ENCODE results near the gene TMEM132A. TPM values are rescaled to one million over a fixed set of nuclear protein-coding genes. Genes with fewer than 3 reads are reported as not detected.
A peak's percentile ranks its signal among the peaks of the same experiment; 100 is the strongest.

Gene TMEM132A, protein sequence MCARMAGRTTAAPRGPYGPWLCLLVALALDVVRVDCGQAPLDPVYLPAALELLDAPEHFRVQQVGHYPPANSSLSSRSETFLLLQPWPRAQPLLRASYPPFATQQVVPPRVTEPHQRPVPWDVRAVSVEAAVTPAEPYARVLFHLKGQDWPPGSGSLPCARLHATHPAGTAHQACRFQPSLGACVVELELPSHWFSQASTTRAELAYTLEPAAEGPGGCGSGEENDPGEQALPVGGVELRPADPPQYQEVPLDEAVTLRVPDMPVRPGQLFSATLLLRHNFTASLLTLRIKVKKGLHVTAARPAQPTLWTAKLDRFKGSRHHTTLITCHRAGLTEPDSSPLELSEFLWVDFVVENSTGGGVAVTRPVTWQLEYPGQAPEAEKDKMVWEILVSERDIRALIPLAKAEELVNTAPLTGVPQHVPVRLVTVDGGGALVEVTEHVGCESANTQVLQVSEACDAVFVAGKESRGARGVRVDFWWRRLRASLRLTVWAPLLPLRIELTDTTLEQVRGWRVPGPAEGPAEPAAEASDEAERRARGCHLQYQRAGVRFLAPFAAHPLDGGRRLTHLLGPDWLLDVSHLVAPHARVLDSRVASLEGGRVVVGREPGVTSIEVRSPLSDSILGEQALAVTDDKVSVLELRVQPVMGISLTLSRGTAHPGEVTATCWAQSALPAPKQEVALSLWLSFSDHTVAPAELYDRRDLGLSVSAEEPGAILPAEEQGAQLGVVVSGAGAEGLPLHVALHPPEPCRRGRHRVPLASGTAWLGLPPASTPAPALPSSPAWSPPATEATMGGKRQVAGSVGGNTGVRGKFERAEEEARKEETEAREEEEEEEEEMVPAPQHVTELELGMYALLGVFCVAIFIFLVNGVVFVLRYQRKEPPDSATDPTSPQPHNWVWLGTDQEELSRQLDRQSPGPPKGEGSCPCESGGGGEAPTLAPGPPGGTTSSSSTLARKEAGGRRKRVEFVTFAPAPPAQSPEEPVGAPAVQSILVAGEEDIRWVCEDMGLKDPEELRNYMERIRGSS
- total RNA-seq = 10 to 100 TPM in 1 of 3 donors, 1 to 10 TPM in 2; 2.9 to 11.0 (median 8.5) TPM

DNA sequence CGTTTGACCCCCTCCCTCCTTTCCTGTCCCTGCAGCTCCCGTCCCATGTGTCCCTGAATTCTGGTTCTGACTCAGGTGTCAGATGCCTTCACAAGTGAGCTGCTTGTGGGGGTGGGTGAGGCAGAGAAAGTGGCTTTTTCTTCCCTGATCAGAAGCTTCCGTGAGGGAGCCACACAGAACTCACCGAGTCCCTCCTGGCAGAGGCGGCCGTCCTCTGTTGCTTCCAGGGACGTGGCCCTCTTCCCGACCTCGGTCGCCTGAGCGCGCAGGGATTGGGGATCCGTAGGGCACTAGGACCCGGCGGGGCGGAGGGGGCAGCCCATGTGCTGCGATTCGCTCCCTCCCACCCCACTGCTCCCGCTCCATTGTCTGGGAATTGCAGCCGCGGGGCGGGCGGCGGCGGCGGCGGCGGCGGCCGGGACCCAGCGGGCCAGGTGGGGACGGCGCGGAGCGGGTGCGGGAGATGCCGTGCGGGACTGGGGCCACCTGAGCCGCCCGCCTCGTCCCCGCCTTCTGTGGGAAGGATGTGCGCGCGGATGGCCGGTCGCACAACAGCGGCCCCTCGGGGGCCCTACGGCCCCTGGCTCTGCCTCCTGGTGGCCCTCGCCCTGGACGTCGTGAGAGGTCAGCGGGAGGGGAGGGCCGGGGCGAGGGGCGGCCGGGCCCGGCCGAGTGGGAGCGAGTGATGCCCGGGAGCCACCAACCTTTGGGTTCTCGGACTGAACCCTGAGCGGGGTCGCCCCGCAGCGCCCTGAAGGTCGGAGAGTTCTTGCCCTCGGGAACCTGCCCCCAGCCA is at the start of gene TMEM132A:
Gene TMEM132A (plus strand): TSS at position 351 of the 796 bp plus-strand sequence. CDS start 174 bp downstream, at position 525.
- peak in 1 of 2 donors; percentile 70 for DNase-seq (ENCODE audit: low spot score in 2 of 2)
- Histone ChIP-seq H3K4me3 (peak within 1 kb of the TSS; percentile 48 to 79 (median 72)), H3K4me1 (no peaks in the 10 kb centered on the region), H3K27ac (no peak within 1 kb of the TSS), H3K27me3 (no peaks in the 10 kb centered on the region), H3K9me3 (no peaks in the 10 kb centered on the region), H3K36me3 (peaks cover 15% of the 10 kb centered on the region)
- TF ChIP-seq POLR2A (IDR thresholded peaks at IDR 0.05) (no peak), POLR2AphosphoS5 (IDR thresholded peaks at IDR 0.05) (no peak)
- TF ChIP-seq, protein P1, sequence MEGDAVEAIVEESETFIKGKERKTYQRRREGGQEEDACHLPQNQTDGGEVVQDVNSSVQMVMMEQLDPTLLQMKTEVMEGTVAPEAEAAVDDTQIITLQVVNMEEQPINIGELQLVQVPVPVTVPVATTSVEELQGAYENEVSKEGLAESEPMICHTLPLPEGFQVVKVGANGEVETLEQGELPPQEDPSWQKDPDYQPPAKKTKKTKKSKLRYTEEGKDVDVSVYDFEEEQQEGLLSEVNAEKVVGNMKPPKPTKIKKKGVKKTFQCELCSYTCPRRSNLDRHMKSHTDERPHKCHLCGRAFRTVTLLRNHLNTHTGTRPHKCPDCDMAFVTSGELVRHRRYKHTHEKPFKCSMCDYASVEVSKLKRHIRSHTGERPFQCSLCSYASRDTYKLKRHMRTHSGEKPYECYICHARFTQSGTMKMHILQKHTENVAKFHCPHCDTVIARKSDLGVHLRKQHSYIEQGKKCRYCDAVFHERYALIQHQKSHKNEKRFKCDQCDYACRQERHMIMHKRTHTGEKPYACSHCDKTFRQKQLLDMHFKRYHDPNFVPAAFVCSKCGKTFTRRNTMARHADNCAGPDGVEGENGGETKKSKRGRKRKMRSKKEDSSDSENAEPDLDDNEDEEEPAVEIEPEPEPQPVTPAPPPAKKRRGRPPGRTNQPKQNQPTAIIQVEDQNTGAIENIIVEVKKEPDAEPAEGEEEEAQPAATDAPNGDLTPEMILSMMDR (IDR thresholded peaks at IDR 0.05) = no peak
- intact Hi-C loops (cut with DNase I; ENCODE audit: low total_unique reads) = no loop called here

DNA sequence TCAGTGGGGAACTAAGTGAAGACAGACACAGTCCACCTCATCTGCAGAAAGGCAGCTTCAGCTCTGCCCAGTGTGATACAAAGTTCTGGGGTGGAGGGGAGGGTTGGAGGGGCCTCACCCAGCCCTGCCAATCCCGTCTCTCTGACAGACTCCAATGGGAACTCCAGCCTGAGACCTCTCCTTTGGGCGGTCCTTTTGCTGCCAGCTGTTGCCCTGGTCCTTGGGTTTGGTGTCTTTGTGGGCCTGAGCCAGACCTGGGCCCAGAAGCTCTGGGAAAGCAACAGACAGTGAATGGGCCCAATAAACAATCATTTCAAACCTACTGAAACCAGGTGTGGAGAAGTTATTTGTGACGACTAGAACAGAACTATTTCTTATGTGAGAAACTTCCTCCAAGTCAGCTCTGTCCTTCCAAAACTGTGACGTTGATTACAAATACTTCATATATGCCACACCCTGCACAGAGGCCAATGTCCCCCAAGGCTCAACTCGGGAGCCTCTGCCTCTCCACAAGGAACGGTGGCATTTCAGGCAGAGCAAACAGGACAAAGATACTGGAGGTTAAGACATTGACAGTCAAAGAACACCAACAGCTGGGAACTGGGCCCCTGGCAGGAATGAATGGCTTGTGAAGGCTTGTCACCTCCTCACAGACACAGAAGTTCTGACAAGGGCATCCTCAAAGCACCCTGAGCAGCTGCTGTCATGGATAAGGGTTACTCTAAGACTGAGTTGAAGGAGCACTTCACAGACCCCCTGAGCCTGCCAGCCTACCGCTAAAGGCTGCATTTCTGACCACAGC is 48.7 kb upstream of the TMEM132A start:
- H3K27me3 ChIP-seq = no peaks in the 10 kb centered on the region
- intact Hi-C loops (cut with DNase I; ENCODE audit: low total_unique reads) = no loop called here
- H3K4me1 ChIP-seq = no peaks in the 10 kb centered on the region
- H3K27ac ChIP-seq = no peak overlapping the region
- DNase-seq (ENCODE audit: low spot score in 2 of 2) = no peak
- H3K9me3 ChIP-seq = no peaks in the 10 kb centered on the region
- H3K4me3 ChIP-seq = no peak overlapping the region
- H3K36me3 ChIP-seq = no peaks in the 10 kb centered on the region
- TF ChIP-seq POLR2A (IDR thresholded peaks at IDR 0.05) = no peak

DNA sequence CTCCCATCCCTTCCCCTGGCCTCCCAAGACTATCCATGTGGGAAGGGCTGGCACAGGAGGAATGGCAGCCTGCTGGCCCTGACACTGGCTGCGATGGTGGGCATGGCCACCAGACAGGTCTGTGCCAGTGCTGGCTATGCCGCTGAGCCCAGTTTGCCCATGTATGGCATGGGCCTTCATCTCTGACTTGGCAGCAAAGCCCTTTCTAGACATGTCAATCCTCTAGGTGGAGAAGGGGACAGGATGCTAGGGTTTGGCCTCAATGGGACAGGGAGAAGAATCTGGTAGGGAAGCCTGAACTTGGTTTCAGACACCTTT is 48.1 kb upstream of the TMEM132A start:
- H3K4me3 ChIP-seq = no peak overlapping the region
- intact Hi-C loops (cut with DNase I; ENCODE audit: low total_unique reads) = no loop called here
- TF ChIP-seq, protein P1 (IDR thresholded peaks at IDR 0.05) = no peak
- no peak for TF ChIP-seq POLR2A (IDR thresholded peaks at IDR 0.05)
- TF ChIP-seq POLR2AphosphoS5 (IDR thresholded peaks at IDR 0.05) = no peak
- no peaks in the 10 kb centered on the region for H3K4me1 ChIP-seq
- no peaks in the 10 kb centered on the region for H3K27me3 ChIP-seq
- no peaks in the 10 kb centered on the region for H3K36me3 ChIP-seq
- no peak overlapping the region for H3K27ac ChIP-seq
- H3K9me3 ChIP-seq = no peaks in the 10 kb centered on the region
- no peak for DNase-seq (ENCODE audit: low spot score in 2 of 2)

DNA sequence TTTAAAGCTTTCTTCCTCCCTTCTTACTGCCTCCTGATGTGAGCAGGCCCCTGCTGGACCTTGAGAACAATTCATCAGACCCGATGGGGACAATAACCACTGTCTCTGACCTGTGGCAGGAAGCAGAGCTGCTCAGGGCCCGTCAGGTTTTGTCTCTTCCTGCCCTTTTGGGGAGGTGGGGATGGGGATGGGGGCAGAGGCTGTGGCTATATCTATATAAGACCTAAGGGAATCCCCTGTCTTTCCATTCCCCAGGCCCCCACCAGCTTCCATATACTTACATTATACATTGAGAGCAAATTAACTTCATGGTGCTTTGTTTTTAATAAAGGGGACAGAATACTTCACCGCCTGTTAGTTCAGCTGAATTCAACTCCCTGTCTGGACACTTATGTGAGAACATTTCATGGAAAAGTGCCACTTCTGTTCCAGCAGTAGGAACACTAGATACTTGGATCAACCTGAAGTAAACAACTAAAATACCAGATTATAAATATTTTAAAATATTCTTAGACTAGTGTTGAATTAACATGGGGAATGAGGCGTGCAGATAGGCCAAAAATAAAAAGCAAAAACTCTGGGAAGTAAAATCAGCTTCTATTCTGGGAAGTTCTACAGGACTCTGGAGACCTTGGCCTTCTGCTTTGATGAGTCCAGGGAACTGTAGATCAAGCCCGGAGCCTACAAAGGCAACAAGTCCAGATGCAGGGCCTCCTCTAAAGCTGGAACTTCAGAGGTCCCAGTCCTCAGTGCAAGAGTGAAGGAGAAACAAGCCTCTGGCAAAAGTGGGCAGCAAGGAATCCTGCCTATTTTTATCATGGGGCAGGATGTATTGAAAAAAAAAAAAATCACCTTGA is 45.8 kb upstream of the TMEM132A start:
- Histone ChIP-seq H3K4me3 (no peak overlapping the region), H3K27me3 (no peaks in the 10 kb centered on the region), H3K36me3 (no peaks in the 10 kb centered on the region), H3K4me1 (no peaks in the 10 kb centered on the region), H3K27ac (peak overlapping the region; percentile 28 to 29), H3K9me3 (no peaks in the 10 kb centered on the region)
- DNase-seq (ENCODE audit: low spot score in 2 of 2) = no peak
- TF ChIP-seq, protein P1 (IDR thresholded peaks at IDR 0.05) = no peak
- TF ChIP-seq POLR2AphosphoS5 (IDR thresholded peaks at IDR 0.05) = no peak
- no peak for TF ChIP-seq POLR2A (IDR thresholded peaks at IDR 0.05)
- intact Hi-C loops (cut with DNase I; ENCODE audit: low total_unique reads) = no loop called here
